ENCODE data around the gene CHST1.

CHST1 gene

DNA sequence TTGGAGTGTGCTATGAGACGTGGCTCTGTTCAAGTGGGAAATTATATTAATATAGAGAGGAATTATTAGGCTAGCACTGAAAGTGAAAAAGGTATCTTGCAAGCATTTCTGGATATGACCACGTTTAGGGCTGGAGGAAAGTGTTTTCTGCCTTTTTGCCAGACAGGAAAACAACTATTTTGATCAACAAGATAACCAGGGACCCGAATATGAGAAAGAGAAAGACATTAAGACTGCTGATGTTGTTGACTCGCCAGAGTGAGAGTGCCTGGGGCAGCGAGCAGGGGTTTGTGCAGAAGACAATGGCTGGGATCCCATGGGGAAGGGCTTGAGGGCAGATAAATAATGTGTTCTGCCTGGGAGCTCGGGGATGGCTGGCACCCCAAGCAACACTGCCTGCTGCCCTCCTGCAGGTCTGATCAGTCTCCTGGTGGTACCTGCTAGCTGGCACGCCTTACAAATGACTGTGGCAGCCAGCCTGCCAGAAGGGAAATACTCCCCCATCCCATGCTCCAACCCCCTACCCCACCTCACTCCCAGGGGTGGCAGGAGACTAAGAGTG is 23.1 kb upstream of the CHST1 start:
- Histone ChIP-seq H3K4me1 (ENCODE audit: control insufficient read depth in 1 of 2, insufficient read depth in 2 of 2, low read length in 2 of 2) (no peaks in the 10 kb centered on the region), H3K9me3 (ENCODE audit: control insufficient read depth in 1 of 2, low read length in 2 of 2) (no peaks in the 10 kb centered on the region), H3K27me3 (ENCODE audit: control insufficient read depth in 1 of 2, insufficient read depth in 2 of 2, low read length in 2 of 2) (peaks cover 0 to 11% of the 10 kb centered on the region in 2 donors), H3K4me3 (ENCODE audit: low read depth in 1 of 2, low read length in 2 of 2) (no peak overlapping the region), H3K36me3 (ENCODE audit: control insufficient read depth in 1 of 2, insufficient read depth in 2 of 2, low read length in 2 of 2) (no peaks in the 10 kb centered on the region), H3K9ac (ENCODE audit: low read depth in 1 of 2, low read length in 2 of 2) (no peak overlapping the region), H3K27ac (ENCODE audit: low read depth, low read length) (no peak overlapping the region)

DNA sequence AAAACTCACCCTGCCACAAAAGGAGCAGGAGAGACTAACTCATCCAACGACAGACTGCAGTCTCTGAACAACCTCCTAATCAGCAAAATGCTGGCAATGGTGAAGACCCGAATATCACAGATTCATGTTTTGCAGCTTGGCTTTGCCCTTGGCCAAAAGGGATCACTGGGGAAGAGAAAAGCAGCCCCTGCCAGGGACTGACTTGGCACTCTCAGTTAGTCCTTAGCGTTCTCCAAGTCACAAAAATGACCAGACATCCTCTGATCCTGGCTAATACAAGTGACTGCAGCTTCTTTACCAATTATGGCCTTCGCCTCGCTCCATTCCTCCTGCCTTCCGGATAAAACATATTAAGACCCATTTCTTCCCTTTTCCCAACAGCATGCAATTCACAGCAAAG is 22.4 kb upstream of the CHST1 start:
- H3K4me1 ChIP-seq (ENCODE audit: control insufficient read depth in 1 of 2, insufficient read depth in 2 of 2, low read length in 2 of 2) = no peaks in the 10 kb centered on the region
- peaks cover 0 to 11% of the 10 kb centered on the region in 2 donors for H3K27me3 ChIP-seq (ENCODE audit: control insufficient read depth in 1 of 2, insufficient read depth in 2 of 2, low read length in 2 of 2)
- no peak overlapping the region for H3K27ac ChIP-seq (ENCODE audit: low read depth, low read length)
- H3K36me3 ChIP-seq (ENCODE audit: control insufficient read depth in 1 of 2, insufficient read depth in 2 of 2, low read length in 2 of 2) = no peaks in the 10 kb centered on the region
- H3K9me3 ChIP-seq (ENCODE audit: control insufficient read depth in 1 of 2, low read length in 2 of 2) = no peaks in the 10 kb centered on the region
- H3K9ac ChIP-seq (ENCODE audit: low read depth in 1 of 2, low read length in 2 of 2) = no peak overlapping the region
- no peak overlapping the region for H3K4me3 ChIP-seq (ENCODE audit: low read depth in 1 of 2, low read length in 2 of 2)

DNA sequence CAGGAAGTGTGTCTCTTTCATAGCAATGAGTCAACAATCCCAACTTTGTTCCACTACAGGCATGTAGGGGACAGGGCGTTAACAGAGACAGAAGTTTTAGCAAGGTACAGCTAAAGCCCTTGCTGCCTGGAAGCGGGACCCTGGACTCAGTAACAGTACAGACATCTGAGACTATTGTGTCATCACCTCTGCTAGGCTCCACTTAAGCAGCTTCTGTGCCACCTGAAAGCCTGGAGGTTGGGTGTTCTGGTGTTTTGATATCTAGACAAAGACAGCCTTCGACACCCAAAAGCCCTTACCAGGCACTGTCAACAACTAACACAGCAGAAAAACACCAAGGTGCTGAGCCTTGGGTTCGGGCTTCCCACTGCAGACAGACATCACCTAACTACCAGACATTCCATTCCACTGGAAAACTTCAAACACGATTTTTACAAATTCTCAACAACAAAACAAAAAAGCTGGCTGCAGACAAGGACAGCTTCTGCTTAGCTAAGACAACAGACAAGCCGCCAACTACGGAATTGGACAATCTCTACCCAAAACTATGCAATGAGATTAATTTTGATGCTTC is 20.6 kb upstream of the CHST1 start:
- Histone ChIP-seq H3K4me1 (ENCODE audit: control insufficient read depth in 1 of 2, insufficient read depth in 2 of 2, low read length in 2 of 2) (no peaks in the 10 kb centered on the region), H3K9ac (ENCODE audit: low read depth in 1 of 2, low read length in 2 of 2) (no peak overlapping the region), H3K27ac (ENCODE audit: low read depth, low read length) (no peak overlapping the region)

DNA sequence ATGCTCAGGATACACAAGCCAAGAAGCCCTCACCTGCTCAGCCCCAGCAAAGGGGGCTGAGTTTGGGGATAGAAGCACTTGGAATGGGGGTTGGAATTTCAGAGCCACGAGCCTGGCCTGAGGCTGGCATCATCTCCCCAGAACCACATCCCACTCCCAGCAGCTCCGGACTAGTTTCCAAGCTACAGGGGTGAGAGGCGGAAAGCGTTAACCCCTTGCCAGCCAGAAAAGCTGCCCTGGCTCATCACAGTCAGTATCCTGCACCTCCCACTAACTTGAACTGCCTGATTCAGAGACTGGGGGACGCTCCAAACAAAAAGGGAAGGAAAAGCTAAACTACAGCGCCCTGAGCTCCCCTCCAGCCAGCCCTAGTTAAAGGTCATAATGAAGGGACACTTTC is 19.0 kb upstream of the CHST1 start:
- H3K9ac ChIP-seq (ENCODE audit: low read depth in 1 of 2, low read length in 2 of 2) = no peak overlapping the region
- H3K4me3 ChIP-seq (ENCODE audit: low read depth in 1 of 2, low read length in 2 of 2) = no peak overlapping the region
- no peaks in the 10 kb centered on the region for H3K4me1 ChIP-seq (ENCODE audit: control insufficient read depth in 1 of 2, insufficient read depth in 2 of 2, low read length in 2 of 2)
- no peaks in the 10 kb centered on the region for H3K36me3 ChIP-seq (ENCODE audit: control insufficient read depth in 1 of 2, insufficient read depth in 2 of 2, low read length in 2 of 2)
- H3K9me3 ChIP-seq (ENCODE audit: control insufficient read depth in 1 of 2, low read length in 2 of 2) = no peaks in the 10 kb centered on the region
- H3K27ac ChIP-seq (ENCODE audit: low read depth, low read length) = no peak overlapping the region
- H3K27me3 ChIP-seq (ENCODE audit: control insufficient read depth in 1 of 2, insufficient read depth in 2 of 2, low read length in 2 of 2) = peaks cover 0 to 11% of the 10 kb centered on the region in 2 donors

More for the DNA sequence above, 20.6 kb upstream of the CHST1 start:
- H3K27me3 ChIP-seq (ENCODE audit: control insufficient read depth in 1 of 2, insufficient read depth in 2 of 2, low read length in 2 of 2) = peaks cover 0 to 11% of the 10 kb centered on the region in 2 donors
- H3K4me3 ChIP-seq (ENCODE audit: low read depth in 1 of 2, low read length in 2 of 2) = no peak overlapping the region
- no peaks in the 10 kb centered on the region for H3K9me3 ChIP-seq (ENCODE audit: control insufficient read depth in 1 of 2, low read length in 2 of 2)
- H3K36me3 ChIP-seq (ENCODE audit: control insufficient read depth in 1 of 2, insufficient read depth in 2 of 2, low read length in 2 of 2) = no peaks in the 10 kb centered on the region

DNA sequence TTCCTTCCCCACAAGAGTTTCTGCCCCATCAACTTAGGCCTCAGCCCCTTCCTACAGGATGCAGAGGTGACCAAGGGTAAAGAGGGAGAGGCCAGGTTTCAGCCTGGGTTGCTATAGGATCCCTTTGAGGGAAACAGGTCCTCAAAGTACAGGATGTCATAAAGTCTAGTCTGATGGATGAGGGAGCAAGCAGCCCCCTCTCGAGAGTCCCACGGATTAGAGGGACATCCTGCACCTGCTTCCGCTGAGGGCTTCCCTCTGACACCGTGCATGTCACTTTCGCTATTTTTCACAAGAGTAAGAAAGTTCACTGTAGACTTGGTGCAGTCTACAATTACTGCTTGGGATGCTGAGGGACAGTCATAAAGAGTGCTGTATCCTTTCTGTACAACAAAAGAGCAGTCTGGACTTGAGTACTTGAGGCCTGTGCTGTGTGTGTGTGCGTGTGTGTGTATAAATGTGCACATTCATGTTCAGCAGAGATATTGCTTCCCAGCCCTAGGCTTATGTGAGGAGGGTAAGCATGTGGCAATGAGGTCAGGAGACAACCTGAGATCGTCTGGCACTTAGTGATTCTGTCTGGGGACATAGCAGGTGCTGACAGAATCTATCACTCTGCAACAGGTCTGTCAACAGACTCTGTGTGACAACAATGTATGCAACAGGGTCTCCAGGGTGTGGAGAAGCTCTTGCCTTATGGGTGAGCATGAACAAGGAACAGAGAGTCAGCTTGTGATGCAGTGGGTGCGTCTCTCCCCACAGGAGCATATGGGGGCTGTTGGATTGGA is 18.0 kb upstream of the CHST1 start:
- H3K27ac ChIP-seq (ENCODE audit: low read depth, low read length) = no peak overlapping the region
- H3K4me3 ChIP-seq (ENCODE audit: low read depth in 1 of 2, low read length in 2 of 2) = no peak overlapping the region
- no peaks in the 10 kb centered on the region for H3K36me3 ChIP-seq (ENCODE audit: control insufficient read depth in 1 of 2, insufficient read depth in 2 of 2, low read length in 2 of 2)
- peaks cover 0 to 9% of the 10 kb centered on the region in 2 donors for H3K27me3 ChIP-seq (ENCODE audit: control insufficient read depth in 1 of 2, insufficient read depth in 2 of 2, low read length in 2 of 2)
- no peaks in the 10 kb centered on the region for H3K9me3 ChIP-seq (ENCODE audit: control insufficient read depth in 1 of 2, low read length in 2 of 2)
- H3K4me1 ChIP-seq (ENCODE audit: control insufficient read depth in 1 of 2, insufficient read depth in 2 of 2, low read length in 2 of 2) = no peaks in the 10 kb centered on the region
- H3K9ac ChIP-seq (ENCODE audit: low read depth in 1 of 2, low read length in 2 of 2) = no peak overlapping the region

DNA sequence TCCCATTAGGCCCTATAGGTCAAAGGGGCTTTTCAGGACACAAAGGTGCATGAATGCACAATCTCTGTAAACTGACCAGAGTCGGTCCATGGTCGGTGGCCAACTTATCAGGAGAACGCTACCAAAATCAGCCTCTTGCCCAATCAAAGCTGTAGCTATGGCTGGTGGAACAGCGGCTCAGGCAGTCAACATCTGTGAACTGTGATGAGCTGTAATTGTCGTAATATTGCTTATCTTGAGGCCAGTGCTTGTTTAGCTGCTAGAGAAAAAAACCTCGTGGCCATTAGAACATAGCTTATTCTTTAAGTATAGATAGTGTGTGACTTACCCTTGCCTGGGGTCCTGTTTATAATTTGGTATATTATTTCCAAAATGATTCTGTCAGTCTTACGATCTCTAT is 14.4 kb upstream of the CHST1 start:
- Histone ChIP-seq H3K4me1 (ENCODE audit: control insufficient read depth in 1 of 2, insufficient read depth in 2 of 2, low read length in 2 of 2) (no peaks in the 10 kb centered on the region), H3K9ac (ENCODE audit: low read depth in 1 of 2, low read length in 2 of 2) (no peak overlapping the region), H3K4me3 (ENCODE audit: low read depth in 1 of 2, low read length in 2 of 2) (no peak overlapping the region), H3K27me3 (ENCODE audit: control insufficient read depth in 1 of 2, insufficient read depth in 2 of 2, low read length in 2 of 2) (no peaks in the 10 kb centered on the region), H3K36me3 (ENCODE audit: control insufficient read depth in 1 of 2, insufficient read depth in 2 of 2, low read length in 2 of 2) (no peaks in the 10 kb centered on the region), H3K27ac (ENCODE audit: low read depth, low read length) (no peak overlapping the region), H3K9me3 (ENCODE audit: control insufficient read depth in 1 of 2, low read length in 2 of 2) (no peaks in the 10 kb centered on the region)

DNA sequence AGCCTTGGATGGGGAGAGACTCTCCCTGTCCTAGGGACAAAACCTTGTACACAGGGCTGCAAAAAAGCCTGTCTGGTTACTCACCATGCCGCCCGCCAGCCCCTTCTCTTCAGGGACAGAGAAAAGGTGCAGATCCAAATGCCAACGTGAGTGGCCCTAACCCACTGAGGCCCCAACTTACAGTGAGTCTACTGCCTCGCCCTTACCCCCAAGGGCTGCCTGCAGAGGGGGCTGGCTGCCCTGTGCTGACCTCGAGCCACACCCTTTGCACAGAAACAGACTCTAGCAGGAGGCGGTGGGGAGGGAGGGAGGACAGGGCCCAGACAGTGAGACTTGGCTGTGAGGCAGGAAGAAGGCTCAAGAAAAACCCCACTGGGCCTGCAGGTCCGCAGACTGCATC is 13.6 kb upstream of the CHST1 start:
- Histone ChIP-seq H3K9me3 (ENCODE audit: control insufficient read depth in 1 of 2, low read length in 2 of 2) (no peaks in the 10 kb centered on the region), H3K4me1 (ENCODE audit: control insufficient read depth in 1 of 2, insufficient read depth in 2 of 2, low read length in 2 of 2) (no peaks in the 10 kb centered on the region), H3K4me3 (ENCODE audit: low read depth in 1 of 2, low read length in 2 of 2) (no peak overlapping the region), H3K27ac (ENCODE audit: low read depth, low read length) (no peak overlapping the region), H3K36me3 (ENCODE audit: control insufficient read depth in 1 of 2, insufficient read depth in 2 of 2, low read length in 2 of 2) (no peaks in the 10 kb centered on the region), H3K9ac (ENCODE audit: low read depth in 1 of 2, low read length in 2 of 2) (no peak overlapping the region), H3K27me3 (ENCODE audit: control insufficient read depth in 1 of 2, insufficient read depth in 2 of 2, low read length in 2 of 2) (no peaks in the 10 kb centered on the region)

DNA sequence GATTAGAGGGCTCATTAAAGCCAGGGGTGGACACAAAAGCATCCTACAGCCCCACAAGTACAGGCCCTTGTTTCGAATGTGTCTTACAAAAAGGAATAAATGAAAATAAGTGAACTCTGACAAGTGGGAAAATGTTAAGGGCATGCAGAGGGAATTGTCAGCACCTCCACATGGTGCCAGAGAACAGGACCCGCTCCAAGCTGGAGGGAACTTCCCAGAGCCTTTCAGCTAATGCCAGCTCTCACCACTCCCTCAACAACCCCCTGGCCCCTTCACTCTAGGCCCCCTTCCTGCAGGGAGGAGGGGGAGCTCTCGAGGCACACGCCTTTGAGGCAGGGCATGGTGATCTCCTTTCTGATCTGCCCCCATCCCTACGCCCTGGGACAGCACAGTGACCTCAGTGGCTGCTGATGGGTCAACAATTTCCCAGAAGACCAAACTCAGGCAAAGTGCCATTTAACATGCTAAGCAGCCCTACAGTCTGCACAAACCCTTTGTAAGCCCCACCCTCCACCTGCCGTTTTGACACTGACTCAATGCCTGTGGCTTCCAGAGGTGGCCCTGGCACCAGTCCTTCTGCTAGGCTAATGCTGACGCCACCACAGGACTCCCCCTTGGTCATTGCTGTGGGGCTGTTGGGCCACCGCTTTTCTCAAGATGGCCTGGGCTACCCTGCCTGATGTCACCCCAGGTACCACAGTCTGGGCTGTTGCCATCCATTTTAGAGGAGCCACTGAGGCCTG is 12.5 kb upstream of the CHST1 start:
- Histone ChIP-seq H3K27ac (ENCODE audit: low read depth, low read length) (no peak overlapping the region), H3K4me3 (ENCODE audit: low read depth in 1 of 2, low read length in 2 of 2) (no peak overlapping the region)

DNA sequence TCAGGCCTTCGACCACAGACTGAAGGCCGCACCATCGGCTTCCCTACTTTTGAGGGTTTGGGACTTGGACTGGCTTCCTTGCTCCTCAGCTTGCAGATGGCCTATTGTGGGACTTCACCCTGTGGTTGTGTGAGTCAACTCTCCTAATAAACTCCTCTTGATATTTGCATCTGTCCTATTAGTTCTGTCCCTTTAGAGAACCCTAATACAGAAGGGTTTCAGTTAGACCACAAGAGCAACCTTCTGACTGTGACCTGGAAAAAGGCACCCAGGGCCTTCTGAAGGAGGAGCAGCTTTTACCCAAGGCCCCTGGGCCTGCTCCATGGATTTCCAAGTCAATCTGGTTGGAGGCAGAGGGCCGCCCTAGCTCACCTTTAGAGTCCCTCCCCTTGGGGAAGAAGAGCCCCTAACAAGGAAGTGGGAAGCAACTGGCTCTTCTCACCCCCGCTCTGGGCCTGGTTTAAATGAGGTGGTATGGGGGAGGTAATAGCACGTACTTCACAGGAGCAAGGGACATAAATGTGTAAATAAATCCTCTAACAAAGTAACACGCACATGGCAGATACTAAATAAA is 11.2 kb upstream of the CHST1 start:
- H3K36me3 ChIP-seq (ENCODE audit: control insufficient read depth in 1 of 2, insufficient read depth in 2 of 2, low read length in 2 of 2) = no peaks in the 10 kb centered on the region
- no peak overlapping the region for H3K27ac ChIP-seq (ENCODE audit: low read depth, low read length)
- H3K27me3 ChIP-seq (ENCODE audit: control insufficient read depth in 1 of 2, insufficient read depth in 2 of 2, low read length in 2 of 2) = no peaks in the 10 kb centered on the region
- H3K9me3 ChIP-seq (ENCODE audit: control insufficient read depth in 1 of 2, low read length in 2 of 2) = no peaks in the 10 kb centered on the region
- no peak overlapping the region for H3K4me3 ChIP-seq (ENCODE audit: low read depth in 1 of 2, low read length in 2 of 2)
- no peak overlapping the region for H3K9ac ChIP-seq (ENCODE audit: low read depth in 1 of 2, low read length in 2 of 2)
- H3K4me1 ChIP-seq (ENCODE audit: control insufficient read depth in 1 of 2, insufficient read depth in 2 of 2, low read length in 2 of 2) = no peaks in the 10 kb centered on the region

More for the DNA sequence above, 12.5 kb upstream of the CHST1 start:
- Histone ChIP-seq H3K36me3 (ENCODE audit: control insufficient read depth in 1 of 2, insufficient read depth in 2 of 2, low read length in 2 of 2) (no peaks in the 10 kb centered on the region), H3K9ac (ENCODE audit: low read depth in 1 of 2, low read length in 2 of 2) (no peak overlapping the region), H3K4me1 (ENCODE audit: control insufficient read depth in 1 of 2, insufficient read depth in 2 of 2, low read length in 2 of 2) (no peaks in the 10 kb centered on the region), H3K9me3 (ENCODE audit: control insufficient read depth in 1 of 2, low read length in 2 of 2) (no peaks in the 10 kb centered on the region), H3K27me3 (ENCODE audit: control insufficient read depth in 1 of 2, insufficient read depth in 2 of 2, low read length in 2 of 2) (no peaks in the 10 kb centered on the region)

DNA sequence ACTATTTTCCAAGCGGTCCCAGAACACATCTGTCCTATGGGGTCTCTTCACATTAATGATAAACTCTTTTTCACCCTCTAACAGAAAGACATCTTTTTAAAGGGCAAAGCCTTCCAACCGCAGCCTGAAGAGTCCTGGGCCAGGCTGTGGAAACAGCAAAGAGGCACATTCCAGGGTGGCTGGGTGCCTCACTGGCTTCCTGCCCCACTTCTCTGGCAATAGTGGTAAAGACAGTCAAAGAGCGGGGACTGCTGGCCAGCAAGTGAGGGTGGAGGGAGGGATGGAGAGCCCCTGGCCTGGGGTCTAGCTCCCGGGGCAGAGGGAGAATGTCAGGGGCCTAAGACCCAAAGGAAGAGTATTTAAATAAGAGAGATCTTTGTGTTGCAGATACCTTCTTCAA is 10.2 kb upstream of the CHST1 start:
- Histone ChIP-seq H3K9ac (ENCODE audit: low read depth in 1 of 2, low read length in 2 of 2) (no peak overlapping the region), H3K4me3 (ENCODE audit: low read depth in 1 of 2, low read length in 2 of 2) (no peak overlapping the region), H3K27ac (ENCODE audit: low read depth, low read length) (no peak overlapping the region), H3K27me3 (ENCODE audit: control insufficient read depth in 1 of 2, insufficient read depth in 2 of 2, low read length in 2 of 2) (no peaks in the 10 kb centered on the region), H3K4me1 (ENCODE audit: control insufficient read depth in 1 of 2, insufficient read depth in 2 of 2, low read length in 2 of 2) (no peaks in the 10 kb centered on the region), H3K36me3 (ENCODE audit: control insufficient read depth in 1 of 2, insufficient read depth in 2 of 2, low read length in 2 of 2) (no peaks in the 10 kb centered on the region), H3K9me3 (ENCODE audit: control insufficient read depth in 1 of 2, low read length in 2 of 2) (no peaks in the 10 kb centered on the region)
